Endothelial cell of coronary artery (primary cell): ENCODE results near the gene C20orf144. TPM values are rescaled to one million over a fixed set of nuclear protein-coding genes. Genes with fewer than 3 reads are reported as not detected.

Experiments
- total RNA-seq: library from RNA; depleted of rRNA; stranded (reverse); fragments of >200 nt; gene quantifications from 2 replicates; pipeline ENCODE4 v1.2.3, GENCODE V29; 2014

Gene C20orf144
- total RNA-seq: 0.09 TPM in 2 replicates

DNA sequence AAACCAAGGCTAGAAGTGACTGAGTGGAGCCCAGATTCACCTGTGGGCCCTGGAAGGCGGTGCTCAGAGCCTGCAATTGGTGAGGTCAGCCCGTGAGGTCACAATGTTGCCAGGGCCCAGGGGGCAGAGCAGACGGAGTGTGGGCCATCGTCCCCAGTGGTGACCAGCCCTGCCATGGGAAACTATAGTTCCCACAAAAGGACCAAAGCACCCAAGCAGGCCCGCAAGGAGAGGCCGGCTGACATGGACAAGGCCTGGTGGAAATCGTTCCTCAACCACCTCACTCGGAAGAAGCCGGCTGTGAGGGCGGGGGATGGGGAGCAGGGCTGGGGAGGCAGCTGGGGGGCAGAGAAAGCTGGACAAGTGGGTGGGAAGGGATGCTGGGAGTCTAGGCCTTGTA, at the start of gene C20orf144:
Gene C20orf144, plus strand, starts transcription at position 156 of the 400 bp plus-strand sequence. Its CDS starts 19 bp downstream, at position 175.

DNA sequence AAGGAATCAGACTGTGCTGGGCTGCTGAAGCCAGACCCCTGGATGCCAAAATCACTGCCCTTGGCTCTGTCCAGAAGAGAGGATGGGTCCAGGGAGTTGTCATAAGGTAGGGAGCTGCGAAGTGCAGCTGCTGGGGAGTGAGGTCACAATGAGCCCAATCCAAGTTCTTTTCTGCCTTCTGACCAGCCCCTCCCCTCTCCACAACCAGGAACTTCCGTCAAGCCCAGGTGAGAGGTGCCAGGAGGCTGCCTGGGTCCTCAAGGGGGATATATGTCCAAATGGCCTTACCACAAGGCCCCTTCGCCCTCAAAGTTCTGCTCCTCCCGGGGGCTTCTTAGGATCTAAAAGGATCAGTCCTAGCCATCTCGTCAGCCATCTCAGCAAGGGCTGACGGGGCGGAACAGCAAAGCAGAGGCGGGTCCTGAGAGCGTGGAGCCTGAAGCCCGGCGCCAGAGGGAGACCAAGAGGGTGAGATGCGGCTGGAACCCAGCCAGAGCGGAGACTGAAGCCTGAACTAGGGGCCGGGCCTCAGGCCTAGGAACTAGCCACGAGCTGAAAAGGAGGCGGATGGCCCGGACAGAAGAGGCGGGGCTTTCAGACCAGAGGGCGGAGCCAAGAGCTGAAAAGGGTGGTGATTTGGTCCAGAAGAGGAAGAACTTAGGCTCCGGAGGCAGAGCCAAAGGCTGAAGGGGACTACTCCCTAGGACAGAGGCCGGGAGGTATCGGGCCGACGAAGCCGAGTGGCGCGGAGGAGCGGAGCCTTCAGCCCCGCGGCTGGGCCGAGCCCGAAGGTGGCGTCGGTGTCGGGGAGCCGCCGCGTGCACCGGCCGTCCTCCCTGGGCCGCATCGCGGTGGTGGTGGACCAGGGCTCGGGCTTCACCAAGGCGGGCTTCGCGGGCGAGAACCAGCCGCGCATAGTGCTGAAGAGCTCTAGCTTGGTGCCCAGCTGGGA, 4.4 kb downstream of the C20orf144 start, which contains the start of gene ACTL10:
Gene ACTL10, plus strand, starts transcription at position 651 of the 952 bp plus-strand sequence. CDS start 555 bp downstream, outside the sequence.

GRCh38 chr20:33674294-33675135, 12.4 kb downstream of the C20orf144 start, which contains the start of gene NECAB3:
NECAB3 (minus strand) TSS chr20:33674428; CDS start chr20:33674352, 76 bp downstream.

GRCh38 chr20:33686100-33686983, 24.2 kb downstream of the C20orf144 start, which contains the start of gene E2F1:
E2F1 (minus strand) TSS chr20:33686385; CDS start chr20:33686264, 121 bp downstream.

Other genes starting within 250 kb of the C20orf144 start
- gene SNTA1, start 218.6 kb upstream of the C20orf144 start, total RNA-seq: 4.4 and 6.2 TPM in 2 replicates
- gene CBFA2T2, start 172.2 kb upstream of the C20orf144 start, total RNA-seq: 2.4 and 3.2 TPM in 2 replicates
- 1.6 and 3.1 TPM in 2 replicates for gene ACTL10, start 4.6 kb downstream of the C20orf144 start, total RNA-seq
- gene NECAB3, start 12.1 kb downstream of the C20orf144 start, total RNA-seq: 12.5 and 19.0 TPM in 2 replicates
- 5.1 and 9.8 TPM in 2 replicates for gene E2F1, start 24.1 kb downstream of the C20orf144 start, total RNA-seq
- 3.8 and 4.5 TPM in 2 replicates for gene PXMP4, start 58.0 kb downstream of the C20orf144 start, total RNA-seq
- 1.1 and 1.4 TPM in 2 replicates for gene ZNF341, start 69.7 kb downstream of the C20orf144 start, total RNA-seq
- gene CHMP4B, start 149.0 kb downstream of the C20orf144 start, total RNA-seq: 42.4 and 50.4 TPM in 2 replicates